Measurements from ENCODE around the gene CST7.
A peak's percentile ranks its signal among the peaks of the same experiment; 100 is the strongest.

Gene CST7

GRCh38 chr20:24950836-24951525 is 1.9 kb downstream of the CST7 start:
- ATAC-seq (replicated peaks) (no peak), DNase-seq (no peak)
- Mint-ChIP-seq H3K27ac (no peak overlapping the region), H3K27me3 (peaks cover 21 to 31% of the 10 kb centered on the region in 2 donors), H3K4me3 (no peak overlapping the region), H3K4me1 (peaks cover 32 to 56% of the 10 kb centered on the region in 2 donors), H3K9me3 (peaks cover 14 to 17% of the 10 kb centered on the region in 2 donors), H3K36me3 (peaks cover 31 to 35% of the 10 kb centered on the region in 2 donors)

GRCh38 chr20:24951536-24952083 is 2.5 kb downstream of the CST7 start:
- H3K36me3 Mint-ChIP-seq, result peaks cover 37 to 38% of the 10 kb centered on the region in 2 donors
- DNase-seq (no peak), ATAC-seq (replicated peaks) (no peak)
- H3K4me1 Mint-ChIP-seq, result peaks cover 36 to 61% of the 10 kb centered on the region in 2 donors
- peaks cover 21 to 31% of the 10 kb centered on the region in 2 donors for H3K27me3 Mint-ChIP-seq
- H3K9me3 Mint-ChIP-seq, result peaks cover 14 to 15% of the 10 kb centered on the region in 2 donors
- peak overlapping the region; percentile 2 for H3K27ac Mint-ChIP-seq
- peak overlapping the region in 1 of 2 donors; percentile 65 for H3K4me3 Mint-ChIP-seq

GRCh38 chr20:24952376-24953208 is 3.5 kb downstream of the CST7 start:
- Mint-ChIP-seq H3K4me3 (no peak overlapping the region), H3K9me3 (peaks cover 5 to 8% of the 10 kb centered on the region in 2 donors), H3K27ac (peak overlapping the region; percentile 69), H3K27me3 (peaks cover 21 to 31% of the 10 kb centered on the region in 2 donors), H3K4me1 (peaks cover 36 to 61% of the 10 kb centered on the region in 2 donors), H3K36me3 (peaks cover 38% of the 10 kb centered on the region in 2 donors)
- no peak for DNase-seq
- ATAC-seq (replicated peaks), result no peak

- Mint-ChIP-seq H3K36me3 (peaks cover 39 to 41% of the 10 kb centered on the region in 2 donors), H3K4me1 (peaks cover 34 to 57% of the 10 kb centered on the region in 2 donors), H3K27me3 (peaks cover 16 to 26% of the 10 kb centered on the region in 2 donors), H3K9me3 (peaks cover 0 to 3% of the 10 kb centered on the region in 2 donors), H3K4me3 (no peak overlapping the region), H3K27ac (peak overlapping the region; percentile 69)
- ATAC-seq (replicated peaks), result no peak
- DNase-seq, result no peak
Observed at GRCh38 chr20:24953209-24953575, 4.1 kb downstream of the CST7 start.

GRCh38 chr20:24953621-24954133 is 4.6 kb downstream of the CST7 start:
- peak overlapping the region; percentile 39 to 69 for H3K4me3 Mint-ChIP-seq
- H3K27me3 Mint-ChIP-seq, result peaks cover 12 to 21% of the 10 kb centered on the region in 2 donors
- peaks cover 31 to 52% of the 10 kb centered on the region in 2 donors for H3K4me1 Mint-ChIP-seq

GRCh38 chr20:24954151-24954550 is 5.1 kb downstream of the CST7 start:
- peak overlapping the region; percentile 84 for H3K27ac Mint-ChIP-seq
- H3K36me3 Mint-ChIP-seq, result peaks cover 40% of the 10 kb centered on the region in 2 donors

More at GRCh38 chr20:24953621-24954133, 4.6 kb downstream of the CST7 start:
- H3K36me3 Mint-ChIP-seq, result peaks cover 40% of the 10 kb centered on the region in 2 donors
- H3K27ac Mint-ChIP-seq, result peak overlapping the region; percentile 84
- DNase-seq (no peak), ATAC-seq (replicated peaks) (peak; percentile 1)
- peaks cover 0 to under 1% of the 10 kb centered on the region in 2 donors for H3K9me3 Mint-ChIP-seq

GRCh38 chr20:24954566-24954965 is 5.5 kb downstream of the CST7 start:
- H3K27ac Mint-ChIP-seq, result peak overlapping the region; percentile 91
- peaks cover 40% of the 10 kb centered on the region in 2 donors for H3K36me3 Mint-ChIP-seq
- H3K27me3 Mint-ChIP-seq, result peaks cover 5 to 17% of the 10 kb centered on the region in 2 donors
- H3K4me1 Mint-ChIP-seq, result peaks cover 27 to 43% of the 10 kb centered on the region in 2 donors
- DNase-seq (no peak), ATAC-seq (replicated peaks) (peak in 1 of 2 donors; percentile 19)
- peak overlapping the region; percentile 39 to 69 for H3K4me3 Mint-ChIP-seq
- no peaks in the 10 kb centered on the region for H3K9me3 Mint-ChIP-seq

More at GRCh38 chr20:24954151-24954550, 5.1 kb downstream of the CST7 start:
- Mint-ChIP-seq H3K27me3 (peaks cover 9 to 21% of the 10 kb centered on the region in 2 donors), H3K9me3 (no peaks in the 10 kb centered on the region), H3K4me3 (peak overlapping the region; percentile 39 to 69), H3K4me1 (peaks cover 31 to 47% of the 10 kb centered on the region in 2 donors)
- ATAC-seq (replicated peaks), result peak; percentile 12 to 14
- DNase-seq, result no peak

GRCh38 chr20:24955045-24955444 is 6.0 kb downstream of the CST7 start:
- Mint-ChIP-seq H3K27me3 (peaks cover 0 to 12% of the 10 kb centered on the region in 2 donors), H3K4me1 (peaks cover 23 to 38% of the 10 kb centered on the region in 2 donors), H3K27ac (peak overlapping the region; percentile 91), H3K9me3 (no peaks in the 10 kb centered on the region), H3K36me3 (peaks cover 43 to 44% of the 10 kb centered on the region in 2 donors), H3K4me3 (peak overlapping the region; percentile 57 to 61)
- DNase-seq (peak; percentile 71), ATAC-seq (replicated peaks) (peak; percentile 87 to 88)

GRCh38 chr20:24956001-24956841 is 7.2 kb downstream of the CST7 start:
- H3K27me3 Mint-ChIP-seq, result peaks cover 0 to under 1% of the 10 kb centered on the region in 2 donors
- H3K27ac Mint-ChIP-seq, result peak overlapping the region; percentile 69
- H3K9me3 Mint-ChIP-seq, result no peaks in the 10 kb centered on the region
- peaks cover 49 to 53% of the 10 kb centered on the region in 2 donors for H3K36me3 Mint-ChIP-seq
- peaks cover 23 to 36% of the 10 kb centered on the region in 2 donors for H3K4me1 Mint-ChIP-seq
- ATAC-seq (replicated peaks) (no peak), DNase-seq (no peak)
- peak overlapping the region in 1 of 2 donors; percentile 29 for H3K4me3 Mint-ChIP-seq

- DNase-seq, result no peak
- H3K36me3 Mint-ChIP-seq, result peaks cover 58 to 63% of the 10 kb centered on the region in 2 donors
- peaks cover 23 to 36% of the 10 kb centered on the region in 2 donors for H3K4me1 Mint-ChIP-seq
- H3K27ac Mint-ChIP-seq, result peak overlapping the region; percentile 20
- ATAC-seq (replicated peaks), result no peak
- H3K27me3 Mint-ChIP-seq, result no peaks in the 10 kb centered on the region
- H3K9me3 Mint-ChIP-seq, result no peaks in the 10 kb centered on the region
- no peak overlapping the region for H3K4me3 Mint-ChIP-seq
Observed at GRCh38 chr20:24957326-24958016, 8.4 kb downstream of the CST7 start.

GRCh38 chr20:24958506-24959385 is 9.7 kb downstream of the CST7 start:
- no peak for DNase-seq
- Mint-ChIP-seq H3K4me3 (no peak overlapping the region), H3K27ac (no peak overlapping the region), H3K9me3 (no peaks in the 10 kb centered on the region), H3K27me3 (no peaks in the 10 kb centered on the region), H3K36me3 (peaks cover 61 to 69% of the 10 kb centered on the region in 2 donors), H3K4me1 (peaks cover 18 to 25% of the 10 kb centered on the region in 2 donors)
- ATAC-seq (replicated peaks), result no peak

Data from stimulated activated naive B cell treated with anti-CD40 and anti-IgM and Interleukin-4, amounts not matched to agents 10 μg/mL and 1 μg/mL and 100 μg/mL, for 72 hours (primary cell).